HG02943 (cell line): ENCODE measurements around the gene WDR87.
A peak's percentile ranks its signal among the peaks of the same experiment; 100 is the strongest.
"Not testable (repeated sequence)": the region's sequence is repeated elsewhere in the genome, so short reads cannot be mapped to it uniquely, and the experiment has no call there.

Experiments
- ATAC-seq: cut with Tn5 transposase; IDR thresholded peaks from one replicate; pipeline ENCODE4 v1.9.1; 2021; ENCODE audit warnings: mild to moderate bottlenecking, low read depth, moderate library complexity; ENCODE audit not compliant: unreplicated experiment

Gene WDR87

DNA sequence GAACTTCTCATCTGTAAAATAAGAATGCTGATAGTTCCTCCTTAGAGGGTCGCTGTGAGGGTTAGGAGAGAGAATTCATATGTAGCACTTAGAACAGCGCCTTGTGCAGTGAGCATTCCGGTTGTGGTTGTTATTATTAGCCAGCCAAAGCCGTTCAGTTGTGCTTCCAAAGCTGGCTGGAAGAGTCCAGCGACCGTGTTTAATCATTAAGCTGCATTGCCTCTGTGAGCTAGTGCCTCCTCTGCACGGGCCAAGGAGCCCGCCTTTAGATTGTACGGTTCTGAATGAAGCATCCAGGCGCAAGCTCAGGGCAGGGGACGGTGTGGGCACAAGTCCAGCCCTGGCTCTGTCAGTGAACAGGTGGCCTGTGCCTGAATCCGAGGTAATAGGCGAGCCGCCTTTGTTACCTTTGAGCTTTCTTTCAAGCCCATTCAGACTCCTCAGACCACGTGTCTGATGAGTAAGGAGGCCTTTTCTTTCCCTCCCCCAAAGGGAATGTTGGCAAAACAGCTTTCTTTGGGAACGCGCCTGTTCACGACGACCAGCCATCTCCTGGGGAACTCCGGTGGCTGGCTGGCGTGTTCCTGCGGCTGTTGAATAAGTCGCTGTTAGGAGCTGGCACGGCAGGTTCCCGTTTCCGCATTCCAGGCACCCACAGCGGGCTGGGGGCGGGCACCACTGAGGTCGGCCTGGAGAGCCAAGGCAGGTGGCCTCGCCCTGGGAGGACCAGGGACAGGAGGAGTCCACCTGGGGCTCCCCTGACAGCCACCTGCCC is 25.7 kb upstream of the WDR87 start:
- peak; percentile 51 for ATAC-seq

DNA sequence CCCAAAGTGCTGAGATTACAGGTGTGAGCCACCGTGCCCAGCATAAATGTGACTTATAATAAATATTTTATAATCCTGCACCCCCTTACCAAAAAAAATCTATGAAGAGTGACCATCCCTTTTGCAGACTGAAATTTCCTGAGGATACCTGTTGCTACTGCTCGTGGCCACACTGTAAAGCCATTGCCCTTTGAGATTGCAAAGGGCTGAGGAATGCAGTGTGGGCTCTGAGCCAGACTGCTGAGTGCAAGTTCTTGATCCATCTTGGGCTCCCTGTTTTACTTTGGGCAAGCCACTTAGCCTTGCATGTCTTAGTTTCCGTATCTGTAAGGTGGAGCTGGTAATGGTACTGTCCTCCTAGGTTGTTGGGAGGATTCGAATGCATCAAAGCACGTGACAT is 24.0 kb upstream of the WDR87 start:
- ATAC-seq: no peak

DNA sequence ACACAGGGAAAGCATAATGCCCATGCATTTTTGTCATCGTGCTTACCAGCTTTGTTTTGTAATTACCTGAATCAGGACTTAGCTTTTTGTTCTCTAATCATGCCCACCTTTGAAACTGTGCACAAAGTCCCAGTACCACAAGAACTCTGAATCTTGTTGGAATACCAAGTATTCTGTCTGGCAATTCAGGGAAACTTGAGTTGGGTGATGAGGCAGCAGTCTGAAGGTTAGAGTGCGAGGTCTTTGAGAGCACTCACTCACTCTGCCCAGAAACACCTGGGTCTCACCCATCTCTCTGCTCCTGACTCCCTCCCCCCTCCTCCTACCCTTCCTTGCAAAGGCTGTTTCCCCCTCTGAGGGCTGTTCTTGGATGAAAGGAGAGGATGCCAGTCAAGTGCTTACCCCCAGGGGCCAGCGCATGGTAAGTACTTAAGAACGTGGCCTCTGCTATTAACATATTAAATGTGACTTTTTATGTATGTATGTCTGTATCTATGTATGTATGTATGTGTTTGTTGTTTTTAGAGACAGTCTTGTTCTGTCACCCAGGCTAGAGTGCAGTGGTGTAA is 23.0 kb upstream of the WDR87 start:
- ATAC-seq: no peak

DNA sequence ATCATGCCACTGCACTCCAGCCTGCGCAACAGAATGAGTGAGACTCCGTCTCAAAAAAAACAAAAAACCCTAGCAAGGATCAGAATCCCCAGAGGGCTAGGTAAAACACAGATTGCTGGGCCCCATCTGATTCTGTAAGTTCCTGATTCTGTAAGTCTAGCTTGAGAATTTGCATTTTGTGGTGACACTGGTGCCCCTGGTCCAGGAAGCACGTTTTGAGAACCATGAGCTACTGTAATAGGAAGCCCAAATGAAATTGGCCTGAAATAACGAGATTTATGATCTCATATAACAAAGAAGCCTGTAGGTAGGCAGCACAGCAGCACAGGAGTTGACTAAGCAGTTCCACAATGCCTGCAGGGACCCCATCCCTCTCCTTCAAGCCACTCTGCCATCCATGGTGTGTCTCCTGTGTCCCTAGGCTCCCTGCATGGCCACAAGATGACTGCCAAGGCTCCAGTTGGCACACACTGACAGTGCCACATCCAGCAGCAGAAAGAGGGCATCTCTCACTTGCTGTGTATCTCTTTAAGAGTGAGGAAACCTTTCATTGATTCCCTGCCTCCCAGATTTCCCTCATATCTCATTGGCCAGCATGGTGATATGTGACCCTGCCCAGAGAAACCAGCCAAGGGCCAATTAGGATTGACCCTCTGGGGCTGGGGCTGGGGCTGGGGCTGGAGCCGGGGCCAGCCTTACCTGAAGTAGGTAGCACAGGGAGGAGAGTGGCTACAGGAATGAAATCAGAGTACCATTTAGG is 22.3 kb upstream of the WDR87 start:
- peak; percentile 61 for ATAC-seq

DNA sequence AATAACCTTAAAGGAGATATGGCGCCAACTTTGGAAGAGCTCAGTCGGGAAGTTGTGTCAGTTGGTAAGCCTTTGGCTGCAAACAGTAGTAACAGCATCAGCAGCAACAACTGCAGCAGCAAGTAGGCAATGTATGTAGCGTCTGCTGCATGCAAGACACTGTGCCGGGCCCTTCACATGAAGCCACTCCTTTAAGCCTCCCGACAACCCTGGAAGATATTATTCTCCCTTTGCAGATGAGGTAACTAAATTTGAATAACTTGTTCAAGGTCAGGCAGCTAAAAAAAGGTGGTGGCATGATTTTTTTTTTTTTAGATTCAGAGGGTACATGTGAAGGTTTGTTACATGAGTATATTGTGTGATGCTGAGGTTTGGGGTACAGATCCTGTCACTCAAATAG is 20.3 kb upstream of the WDR87 start:
- ATAC-seq: no peak

DNA sequence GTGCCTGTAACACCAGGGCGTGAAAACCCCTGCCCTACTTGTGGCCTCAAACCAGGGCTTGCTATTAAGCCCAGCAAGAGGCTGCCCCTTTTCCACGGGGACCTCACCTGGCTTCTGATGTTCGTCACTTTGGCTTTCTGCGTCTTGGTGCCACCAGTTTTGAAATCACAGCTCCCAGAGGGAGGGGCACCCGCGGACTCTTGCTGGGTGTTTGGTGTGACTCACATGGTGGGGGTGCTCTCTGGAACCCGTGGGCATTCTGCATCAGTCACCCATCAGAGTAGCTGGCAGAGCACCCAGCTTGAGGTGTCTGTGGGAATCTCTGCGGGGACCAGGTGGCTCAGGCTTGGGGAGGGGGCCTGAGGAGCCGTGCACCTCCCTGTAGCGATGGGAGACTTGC is 19.9 kb upstream of the WDR87 start:
- no peak for ATAC-seq

DNA sequence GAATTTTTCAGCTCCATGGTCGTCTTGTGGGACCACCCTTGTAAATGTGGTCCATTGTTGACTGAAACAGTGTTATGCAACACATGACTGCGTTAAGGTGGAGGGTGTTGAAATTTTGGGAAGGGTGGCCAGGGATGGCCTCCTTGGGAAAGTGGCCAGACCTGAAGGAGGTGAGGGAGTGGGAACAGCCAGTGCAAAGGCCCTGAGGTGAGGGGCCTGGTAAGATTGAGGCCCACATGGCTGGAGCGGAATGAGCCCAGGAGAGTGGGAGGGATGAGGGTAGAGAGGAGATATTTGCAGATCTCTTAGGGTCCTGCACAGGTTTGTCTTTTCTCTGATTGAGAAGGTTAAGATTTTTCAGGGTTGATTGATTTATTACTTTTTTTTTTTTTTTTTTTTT is 18.8 kb upstream of the WDR87 start:
- no peak for ATAC-seq

DNA sequence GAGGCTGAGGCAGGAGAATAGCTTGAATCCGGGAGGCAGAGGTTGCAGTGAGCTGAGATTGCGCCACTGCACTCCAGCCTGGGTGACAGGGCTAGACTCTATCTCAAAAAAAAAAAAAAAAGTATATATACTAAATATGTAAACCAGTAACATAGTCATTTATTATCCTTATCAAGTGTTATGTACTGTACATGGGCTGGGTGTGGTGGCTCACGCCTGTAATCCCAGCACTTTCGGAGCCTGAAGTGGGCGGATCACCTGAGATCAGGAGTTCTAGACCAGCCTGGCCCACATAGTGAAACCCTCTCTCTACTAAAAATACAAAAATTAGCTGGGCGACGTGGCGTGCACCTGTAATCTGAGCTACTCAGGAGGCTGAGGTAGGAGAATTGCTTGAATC is 18.2 kb upstream of the WDR87 start:
- not testable (repeated sequence) for ATAC-seq

DNA sequence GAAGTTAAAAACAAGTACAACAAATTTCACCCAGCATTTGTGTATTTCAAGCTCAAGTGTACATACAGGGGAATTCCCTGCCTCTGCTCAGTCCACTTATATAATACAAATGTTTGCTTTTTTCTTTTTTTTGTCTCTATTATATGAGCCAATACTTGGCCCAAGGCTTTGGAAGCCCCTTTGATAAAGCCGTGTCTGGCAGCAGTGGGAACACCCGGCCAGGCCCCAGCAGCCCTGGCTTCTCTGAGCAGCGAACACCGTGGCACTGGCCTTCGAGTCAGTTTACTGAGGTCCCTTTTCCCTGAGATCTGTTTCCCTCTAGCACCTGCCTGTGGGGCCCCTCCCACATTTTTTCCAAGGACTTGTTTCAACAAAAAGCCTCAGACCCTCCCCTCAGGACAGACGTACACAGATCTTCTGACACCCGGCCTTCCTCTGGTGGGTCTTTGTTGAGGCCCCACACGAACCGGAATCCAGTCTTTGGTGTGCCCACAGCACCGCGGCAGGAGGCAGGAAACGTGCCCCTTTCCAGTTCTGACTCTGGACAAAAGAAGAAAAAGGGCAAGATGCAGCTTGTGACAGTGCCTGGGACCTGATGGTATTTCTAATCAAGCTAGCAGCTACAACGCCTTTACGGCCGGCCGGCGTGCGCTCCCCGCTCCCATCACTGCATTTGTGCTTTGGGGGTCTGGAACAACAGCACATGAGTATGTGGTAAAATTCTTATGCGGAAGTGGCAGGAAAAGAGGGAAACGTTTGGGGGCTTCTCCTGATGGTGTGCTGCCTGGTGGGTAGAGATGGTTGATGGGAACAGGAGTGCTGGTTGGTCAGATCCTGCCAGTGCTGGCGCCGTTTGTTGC is 14.4 kb upstream of the WDR87 start:
- no peak for ATAC-seq

DNA sequence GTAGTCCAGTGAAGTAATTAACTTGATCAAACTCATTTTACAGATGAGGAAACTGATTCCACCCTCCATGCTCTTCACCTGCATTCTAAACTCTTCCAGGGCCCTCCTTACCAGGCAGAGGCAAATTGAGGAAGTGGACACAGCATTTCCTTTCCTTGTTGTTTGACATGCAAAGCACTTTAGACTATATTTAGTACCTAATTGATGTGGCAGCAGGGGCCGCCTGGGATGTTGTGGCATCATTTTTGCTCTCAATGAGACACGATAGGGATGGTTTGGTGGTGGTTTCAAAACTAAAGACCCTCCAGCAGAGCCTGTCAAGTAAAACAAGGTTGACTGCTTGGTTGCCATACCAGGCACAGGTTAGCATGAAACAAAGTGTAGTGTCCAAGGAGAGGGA is 8.5 kb upstream of the WDR87 start:
- ATAC-seq: no peak

DNA sequence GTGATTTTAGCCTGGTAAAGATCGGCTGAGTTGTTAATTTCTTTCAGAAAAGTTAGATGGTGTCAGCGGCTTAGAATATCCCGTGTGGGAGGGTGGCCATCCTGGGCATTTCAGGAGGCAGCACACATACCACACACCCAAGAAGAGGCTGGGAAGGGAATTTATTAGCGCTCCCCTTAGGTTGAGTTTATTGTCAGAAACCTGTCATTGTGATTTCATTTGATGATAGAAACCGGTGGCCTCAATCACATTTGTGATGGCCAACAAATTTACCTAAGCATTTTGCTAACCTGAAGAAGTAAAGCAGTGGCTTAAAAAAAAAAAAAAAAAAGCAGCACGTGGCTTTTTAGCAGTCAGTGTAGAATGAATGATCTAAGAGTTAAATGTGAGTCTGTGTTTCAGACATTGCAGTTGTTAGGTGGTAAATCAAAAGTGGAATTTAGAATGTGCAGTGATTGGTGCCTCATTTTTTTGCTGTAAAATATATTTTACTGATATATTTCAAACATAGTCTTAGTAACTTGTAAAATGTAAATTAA is 3.3 kb upstream of the WDR87 start:
- ATAC-seq: no peak

DNA sequence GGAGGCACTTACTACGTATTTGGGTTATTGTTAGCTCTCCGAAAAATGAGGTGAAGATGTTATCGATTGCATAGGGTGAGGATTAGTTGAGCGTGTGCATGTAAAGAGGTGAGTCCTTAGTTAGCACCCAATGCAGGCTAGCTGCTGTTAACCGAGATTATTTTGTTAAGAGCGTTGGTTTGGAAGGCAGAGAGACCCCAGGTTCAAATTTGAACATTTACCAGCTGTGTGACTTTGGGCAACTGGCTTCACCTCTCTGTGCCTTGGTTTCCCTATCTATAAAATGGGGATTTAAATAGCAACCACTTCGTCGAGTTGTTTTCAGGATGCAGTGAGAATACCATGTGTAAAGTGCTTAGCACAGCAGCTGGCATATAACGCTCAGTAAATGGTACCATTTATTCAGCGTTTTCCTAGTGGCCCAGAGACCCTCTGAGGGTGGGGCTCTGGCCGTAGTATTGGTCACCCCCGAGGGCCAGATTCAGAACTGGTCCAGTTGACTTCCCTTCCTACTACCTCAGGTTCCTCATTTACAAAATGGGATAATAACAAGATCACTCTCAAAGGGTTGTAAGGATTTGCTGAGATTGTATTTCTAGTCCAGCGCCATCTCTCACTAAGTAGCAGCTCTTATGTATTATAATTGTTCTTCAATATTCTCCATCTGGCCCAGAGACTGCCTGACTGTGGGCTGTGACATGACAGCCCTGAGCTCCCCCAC is 1.5 kb upstream of the WDR87 start:
- ATAC-seq: no peak

DNA sequence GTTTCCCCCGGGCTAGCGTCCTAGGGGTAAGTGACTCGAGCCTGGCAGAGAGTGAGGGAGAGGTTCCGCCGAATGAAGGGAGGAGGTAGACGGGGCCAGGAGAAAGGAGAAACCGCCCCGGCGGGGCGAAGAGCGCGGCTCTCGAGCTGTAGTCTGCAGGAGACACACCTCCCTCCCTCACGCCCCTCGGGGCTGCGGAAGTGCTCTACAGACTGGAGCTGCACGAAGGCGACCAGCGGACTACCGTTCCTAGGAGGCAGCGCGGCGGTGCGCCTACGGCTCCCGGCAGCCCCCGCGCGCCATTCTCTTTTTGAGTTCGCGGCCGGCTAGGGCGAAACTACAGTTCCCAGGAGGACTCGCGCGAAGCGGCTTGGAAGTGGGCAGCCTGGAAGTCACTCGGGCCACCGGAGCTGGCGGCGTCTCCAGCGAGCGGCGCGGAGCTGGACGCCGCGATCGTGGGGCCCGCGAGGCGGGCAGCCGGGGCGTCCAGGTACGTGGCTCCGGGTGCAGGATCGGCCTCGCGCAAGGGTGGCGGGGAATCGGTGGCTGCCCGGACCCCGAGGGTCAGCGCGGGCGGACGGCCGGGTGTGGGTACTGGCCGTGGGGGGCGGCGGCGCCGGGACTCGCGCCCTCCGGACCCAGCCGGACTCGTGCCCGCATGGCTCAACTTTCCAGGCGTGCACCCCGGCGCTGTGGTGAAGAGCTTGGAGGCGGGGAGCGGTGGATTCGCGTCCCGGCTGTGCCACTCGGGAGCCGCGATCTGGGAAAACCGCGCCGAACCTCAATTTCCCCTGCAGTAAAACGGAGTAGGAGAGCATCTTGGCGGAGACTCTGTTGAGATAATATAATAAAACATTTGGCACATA is 708 bp upstream of the WDR87 start, which contains the start of gene SIPA1L3:
TSS of gene SIPA1L3 (plus strand) at position 340 of the 866 bp plus-strand sequence. CDS start 174,358 bp downstream, outside the sequence.
- peak; percentile 84 for ATAC-seq

DNA sequence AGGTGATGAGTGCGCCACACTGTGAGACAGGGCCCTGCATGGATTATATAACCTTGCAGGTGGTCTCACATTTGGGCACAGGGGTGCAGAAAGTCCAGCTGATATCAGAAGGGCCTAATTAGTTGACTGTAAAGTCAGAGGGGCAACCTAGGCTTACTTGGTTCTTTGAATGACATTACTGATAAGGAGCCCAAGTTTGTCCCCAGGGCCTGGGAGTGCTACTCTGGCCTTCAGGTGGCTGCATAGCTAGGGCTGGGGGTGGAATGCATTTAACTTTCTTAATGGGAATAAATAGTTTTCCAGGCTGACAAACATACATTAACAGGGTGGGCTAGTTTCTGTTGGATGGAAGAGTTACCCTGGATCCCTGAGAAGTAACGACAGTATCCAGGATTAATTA is 3.3 kb downstream of the WDR87 start:
- ATAC-seq: no peak

DNA sequence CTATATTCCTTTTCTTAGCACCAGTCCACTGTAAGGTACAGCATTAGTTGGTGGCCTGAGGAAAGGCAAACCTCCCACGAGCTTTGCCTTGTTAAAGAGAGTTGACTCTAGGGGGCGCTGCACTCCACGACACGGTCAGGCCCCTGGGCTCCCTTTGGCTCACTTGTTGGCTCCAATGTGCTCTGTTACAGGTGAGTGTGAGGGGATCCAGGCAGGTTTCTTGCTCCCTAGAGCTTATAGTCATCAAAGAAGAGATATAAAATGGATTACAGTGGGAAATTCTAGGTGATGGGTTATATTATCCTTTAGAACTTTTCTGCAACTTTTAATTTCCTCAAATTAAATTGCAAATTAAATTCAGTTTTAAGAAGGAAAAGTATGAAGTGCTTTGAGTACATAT is 3.7 kb downstream of the WDR87 start:
- no peak for ATAC-seq

DNA sequence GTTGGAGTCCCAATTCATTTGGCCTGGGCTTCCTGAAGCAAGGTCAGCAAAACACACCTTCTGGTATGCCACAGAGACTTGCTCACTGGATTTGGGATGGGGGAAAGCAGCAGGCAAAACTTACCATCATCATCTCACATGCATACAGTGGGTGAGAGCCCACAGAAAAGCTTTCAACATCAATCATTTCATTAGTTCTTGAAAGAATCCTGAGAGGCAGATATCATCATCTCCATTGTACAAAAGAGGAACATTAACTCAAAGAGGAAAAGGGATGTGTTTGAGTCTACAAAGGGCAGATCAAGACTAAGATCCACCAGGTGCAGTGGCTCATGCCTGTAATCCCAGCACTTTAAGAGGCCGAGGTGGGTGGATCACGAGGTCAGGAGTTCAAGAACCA is 6.4 kb downstream of the WDR87 start:
- no peak for ATAC-seq

DNA sequence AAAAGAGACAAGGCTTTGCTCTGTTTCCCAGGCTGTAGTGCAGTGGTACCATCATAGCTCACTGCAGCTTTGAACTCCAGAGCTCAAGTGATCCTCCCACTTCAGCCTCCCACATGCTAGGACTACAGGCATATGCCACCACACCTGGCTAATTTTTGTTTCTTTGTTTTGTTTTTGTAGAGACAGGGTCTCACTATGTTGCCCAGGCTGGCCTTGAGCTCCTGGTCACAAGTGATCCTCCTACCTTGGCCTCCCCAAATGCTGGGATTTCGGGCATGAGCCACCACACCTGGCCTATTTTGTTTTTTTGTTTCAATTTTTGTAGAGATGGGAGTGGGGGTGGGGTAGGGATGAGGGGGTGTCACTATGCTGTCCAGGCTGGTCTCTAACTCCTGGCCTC is 6.9 kb downstream of the WDR87 start:
- ATAC-seq: no peak

DNA sequence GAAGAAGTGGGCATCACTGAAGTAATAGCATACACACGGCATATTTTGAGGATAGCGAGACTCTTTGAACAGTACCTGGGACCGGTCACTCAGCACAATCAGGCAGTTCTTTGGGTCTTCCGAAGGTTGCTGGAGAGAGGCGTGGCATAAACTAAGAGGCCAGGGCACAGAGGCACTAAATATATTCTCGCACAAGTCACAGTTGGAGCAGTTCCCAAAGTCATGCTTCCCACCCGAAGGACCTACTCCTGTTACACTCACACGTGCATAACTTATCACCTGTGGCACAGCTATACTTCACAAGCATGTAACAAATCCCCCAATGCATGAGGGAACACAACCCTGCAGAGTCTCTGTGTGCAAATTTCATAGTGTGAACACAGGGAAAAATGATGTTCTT is 10.2 kb downstream of the WDR87 start:
- ATAC-seq: no peak
